K562 (cell line): ENCODE measurements around the gene NR2E1.

Source experiments
- ATF7 ChIP-seq: fragments of 450-650 bp; IDR thresholded peaks from 2 replicates; pipeline ENCODE4 v1.7.1; 2014; ENCODE audit warnings: mild to moderate bottlenecking, moderate library complexity
- E2F6 ChIP-seq, 2 experiments: IDR thresholded peaks; 2 replicates each; pipeline ENCODE4 v1.6.1; 2011; ENCODE audit warnings: borderline replicate concordance in 1 of 2, control low read depth in 1 of 2, low read depth in 1 of 2, low read length in 1 of 2, mild to moderate bottlenecking in 1 of 2, mixed read lengths in 1 of 2, moderate library complexity in 1 of 2; ENCODE audit not compliant: insufficient read depth in 1 of 2, insufficient read length in 1 of 2, poor library complexity in 1 of 2, severe bottlenecking in 1 of 2; ENCODE audit errors: extremely low read depth in 1 of 2
- EZH2 ChIP-seq: IDR thresholded peaks from 2 replicates; pipeline ENCODE4 v1.6.1; 2012; ENCODE audit warnings: low read depth, mild to moderate bottlenecking, inconsistent platforms, low read length, borderline replicate concordance
- GMEB1 ChIP-seq: fragments of 250-450 bp; sonication (Bioruptor Pico); IDR thresholded peaks from 2 replicates; pipeline ENCODE4 v1.4.0; 2020; ENCODE audit warnings: mild to moderate bottlenecking
- HINFP ChIP-seq: fragments of 450-650 bp; conservative IDR thresholded peaks from 2 replicates; pipeline ENCODE4 v1.6.1; 2016; ENCODE audit warnings: missing genetic modification characterization, low read depth, mild to moderate bottlenecking, control low read depth, missing compliant biosample characterization
- PYGO2 ChIP-seq: fragments of 450-650 bp; IDR thresholded peaks from 2 replicates; pipeline ENCODE4 v1.6.1; 2016; ENCODE audit warnings: mild to moderate bottlenecking, missing genetic modification characterization, moderate library complexity, missing compliant biosample characterization
- TAF1 ChIP-seq: IDR thresholded peaks from 2 replicates; pipeline ENCODE4 v1.6.1; 2011; ENCODE audit warnings: mild to moderate bottlenecking, low read length, moderate library complexity; ENCODE audit not compliant: insufficient read depth, control insufficient read depth, severe bottlenecking; ENCODE audit errors: extremely low read depth
- ZSCAN29 ChIP-seq: fragments of 450-650 bp; IDR thresholded peaks from 2 replicates; pipeline ENCODE4 v1.6.1; 2017

- TF ChIP-seq TAF1, result no peak
- no peak for TF ChIP-seq HINFP (tag)
- no peak for TF ChIP-seq PYGO2 (tag)
- no peak for TF ChIP-seq E2F6 (IDR thresholded peaks at IDR 0.05; ENCODE audit: borderline replicate concordance in 1 of 2, extremely low read depth in 1 of 2, insufficient read depth in 1 of 2, insufficient read length in 1 of 2, low read depth in 1 of 2, low read length in 1 of 2, poor library complexity in 1 of 2, severe bottlenecking in 1 of 2)
- TF ChIP-seq EZH2, result no peak
- no peak for TF ChIP-seq ZSCAN29
- no peak for TF ChIP-seq ATF7
- TF ChIP-seq GMEB1, result no peak
Measured at GRCh38 chr6:108164815-108165706, 761 bp upstream of the NR2E1 start.
